AG09309 (cell line): ENCODE data around the gene SERPINA3.

Experiments
- DNase-seq: peaks from one replicate; pipeline ENCODE4 v3.0.0-alpha.2; 2010; ENCODE audit warnings: low read depth
- H3K4me3 ChIP-seq: 2 replicates; pipeline ENCODE4 v1.5.1; 2011; ENCODE audit warnings: mild to moderate bottlenecking, low read depth, low read length, moderate library complexity; ENCODE audit not compliant: control insufficient read depth
- TF ChIP-seq, protein P1 (sequence below): IDR thresholded peaks from 2 replicates; pipeline ENCODE4 v1.5.1; 2011; ENCODE audit warnings: mild to moderate bottlenecking, low read depth, low read length, inconsistent platforms; ENCODE audit not compliant: insufficient read depth, control insufficient read depth; ENCODE audit errors: missing control alignments

The SERPINA3 gene

GRCh38 chr14:94623422-94623809, 11.2 kb downstream of the SERPINA3 start:
- TF ChIP-seq, protein P1, sequence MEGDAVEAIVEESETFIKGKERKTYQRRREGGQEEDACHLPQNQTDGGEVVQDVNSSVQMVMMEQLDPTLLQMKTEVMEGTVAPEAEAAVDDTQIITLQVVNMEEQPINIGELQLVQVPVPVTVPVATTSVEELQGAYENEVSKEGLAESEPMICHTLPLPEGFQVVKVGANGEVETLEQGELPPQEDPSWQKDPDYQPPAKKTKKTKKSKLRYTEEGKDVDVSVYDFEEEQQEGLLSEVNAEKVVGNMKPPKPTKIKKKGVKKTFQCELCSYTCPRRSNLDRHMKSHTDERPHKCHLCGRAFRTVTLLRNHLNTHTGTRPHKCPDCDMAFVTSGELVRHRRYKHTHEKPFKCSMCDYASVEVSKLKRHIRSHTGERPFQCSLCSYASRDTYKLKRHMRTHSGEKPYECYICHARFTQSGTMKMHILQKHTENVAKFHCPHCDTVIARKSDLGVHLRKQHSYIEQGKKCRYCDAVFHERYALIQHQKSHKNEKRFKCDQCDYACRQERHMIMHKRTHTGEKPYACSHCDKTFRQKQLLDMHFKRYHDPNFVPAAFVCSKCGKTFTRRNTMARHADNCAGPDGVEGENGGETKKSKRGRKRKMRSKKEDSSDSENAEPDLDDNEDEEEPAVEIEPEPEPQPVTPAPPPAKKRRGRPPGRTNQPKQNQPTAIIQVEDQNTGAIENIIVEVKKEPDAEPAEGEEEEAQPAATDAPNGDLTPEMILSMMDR = no peak
- H3K4me3 ChIP-seq = no peak overlapping the region
- no peak for DNase-seq

DNA sequence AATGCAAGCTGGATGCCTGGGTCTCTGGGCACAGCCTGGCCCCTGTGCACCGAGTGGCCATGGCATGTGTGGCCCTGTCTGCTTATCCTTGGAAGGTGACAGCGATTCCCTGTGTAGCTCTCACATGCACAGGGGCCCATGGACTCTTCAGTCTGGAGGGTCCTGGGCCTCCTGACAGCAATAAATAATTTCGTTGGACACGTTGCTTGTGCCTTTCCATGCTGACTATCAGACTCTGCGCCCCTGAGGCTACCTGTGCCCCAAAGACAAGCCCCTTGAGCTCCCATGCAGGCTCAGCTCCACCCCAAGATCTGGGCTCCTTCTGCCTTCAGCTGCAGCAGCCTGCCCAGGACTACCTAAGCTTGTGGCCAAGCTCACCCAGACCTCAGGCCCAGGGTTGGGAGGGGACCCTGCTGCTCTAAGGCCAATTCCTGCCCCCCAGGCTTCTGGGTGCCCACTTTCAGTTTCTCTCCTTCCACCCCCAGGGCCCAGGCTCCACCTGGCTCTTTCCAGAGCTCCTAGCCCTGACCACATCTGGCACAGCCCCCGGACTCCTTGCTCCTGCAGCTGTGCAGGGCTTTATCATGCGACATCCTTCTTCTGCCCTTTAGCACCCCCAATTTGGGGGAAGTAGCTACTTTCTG, 11.8 kb downstream of the SERPINA3 start:
- TF ChIP-seq, protein P1 = no peak
- H3K4me3 ChIP-seq = no peak overlapping the region
- no peak for DNase-seq

- H3K4me3 ChIP-seq = no peak overlapping the region
- TF ChIP-seq, protein P1 = no peak
- no peak for DNase-seq
Measured at GRCh38 chr14:94624537-94625352, 12.6 kb downstream of the SERPINA3 start.

- no peak for DNase-seq
- TF ChIP-seq, protein P1 = no peak
Measured at GRCh38 chr14:94625353-94625635, 13.1 kb downstream of the SERPINA3 start.

GRCh38 chr14:94628578-94628977, 16.4 kb downstream of the SERPINA3 start:
- DNase-seq = no peak
- TF ChIP-seq, protein P1 = no peak
- no peak overlapping the region for H3K4me3 ChIP-seq

More at GRCh38 chr14:94625353-94625635, 13.1 kb downstream of the SERPINA3 start:
- no peak overlapping the region for H3K4me3 ChIP-seq

GRCh38 chr14:94630396-94630795, 18.2 kb downstream of the SERPINA3 start:
- TF ChIP-seq, protein P1 = no peak
- no peak overlapping the region for H3K4me3 ChIP-seq
- no peak for DNase-seq
